PC-9 (cell line): ENCODE measurements around the gene DEFB124. TPM values are rescaled to one million over a fixed set of nuclear protein-coding genes. Genes with fewer than 3 reads are reported as not detected.

Experiments
- BruUV-seq: library from RNA; stranded (reverse); fragments of 400-500 nt; replicated peaks from 2 replicates; lab custom pipeline; 2021; lab: Mats Ljungman, UMichigan
- CTCF ChIA-PET: fragments of 300-600 bp; sonication (Branson Sonifier 250); formaldehyde crosslinking; loops from one replicate; lab custom pipeline; 2022; ENCODE audit warnings: antibody characterized with exemption; lab: Charles Lee
- POLR2A ChIA-PET: fragments of 300-600 bp; sonication (Branson Sonifier 250); formaldehyde crosslinking; loops from one replicate; lab custom pipeline; 2022; ENCODE audit warnings: antibody characterized with exemption; ENCODE audit not compliant: unreplicated experiment; lab: Charles Lee
- DNase-seq, 2 experiments: peaks; one replicate each; pipeline versions ENCODE4 v3.0.0 to v3.0.0-alpha.2; 2015 to 2022; ENCODE audit warnings: mixed read lengths in 1 of 2
- H2AFZ ChIP-seq: fragments of 200-600 bp; sonication (generic); 2 replicates; pipeline ENCODE4 v1.8.1; 2017; ENCODE audit warnings: antibody characterized with exemption
- H3F3A ChIP-seq: fragments of 200-600 bp; sonication (generic); 2 replicates; pipeline ENCODE4 v1.8.1; 2017; ENCODE audit warnings: antibody characterized with exemption, mild to moderate bottlenecking, low read depth; ENCODE audit not compliant: insufficient read depth
- H3K27ac ChIP-seq: fragments of 200-600 bp; sonication (generic); 2 replicates; pipeline ENCODE4 v1.6.1; 2016; ENCODE audit warnings: mixed run types
- H3K27me3 ChIP-seq: fragments of 200-600 bp; sonication (generic); 2 replicates; pipeline ENCODE4 v1.6.1; 2016; ENCODE audit warnings: low read depth, mixed run types; ENCODE audit not compliant: insufficient read depth
- H3K36me3 ChIP-seq: fragments of 200-600 bp; sonication (generic); 2 replicates; pipeline ENCODE4 v1.6.1; 2016; ENCODE audit warnings: low read depth, mixed run types
- H3K4me1 ChIP-seq: fragments of 200-600 bp; sonication (generic); replicated peaks from 2 replicates; pipeline ENCODE4 v1.6.1; 2016; ENCODE audit warnings: mixed run types; ENCODE audit not compliant: insufficient read depth
- H3K4me2 ChIP-seq: fragments of 200-600 bp; sonication (generic); 2 replicates; pipeline ENCODE4 v1.6.1; 2017; ENCODE audit warnings: mixed run types
- H3K4me3 ChIP-seq: fragments of 200-600 bp; sonication (generic); 2 replicates; pipeline ENCODE4 v1.6.1; 2016; ENCODE audit warnings: mixed run types
- H3K79me2 ChIP-seq: fragments of 200-600 bp; sonication (generic); 2 replicates; pipeline ENCODE4 v1.6.1; 2017; ENCODE audit warnings: low read depth, mixed run types
- H3K9me2 ChIP-seq: fragments of 200-600 bp; sonication (generic); 2 replicates; pipeline ENCODE4 v1.8.1; 2017; ENCODE audit warnings: mild to moderate bottlenecking; ENCODE audit not compliant: insufficient read depth
- H3K9me3 ChIP-seq: fragments of 200-600 bp; sonication (generic); 2 replicates; pipeline ENCODE4 v1.8.1; 2016; ENCODE audit warnings: low read depth; ENCODE audit not compliant: insufficient read depth
- H4K20me1 ChIP-seq: fragments of 200-600 bp; sonication (generic); 2 replicates; pipeline ENCODE4 v1.8.1; 2017; ENCODE audit not compliant: insufficient read depth
- EZH2 ChIP-seq: fragments of 200-600 bp; sonication (generic); IDR thresholded peaks from 2 replicates; pipeline ENCODE4 v1.8.0; 2017; ENCODE audit warnings: antibody characterized with exemption, low read depth
- intact Hi-C: fragments of 100-400 bp; cut with micrococcal nuclease; formaldehyde crosslinking; loops from one replicate; pipeline ENCODE4 v1.10.0; 2022; ENCODE audit not compliant: unreplicated experiment
- total RNA-seq: library from RNA; stranded (reverse); gene quantifications from 2 replicates; pipeline ENCODE4 v1.2.3, GENCODE V29; 2021
- TF ChIP-seq, protein P1 (sequence below): fragments of 200-600 bp; sonication (generic); conservative IDR thresholded peaks from 2 replicates; pipeline ENCODE4 v1.6.1; 2017; ENCODE audit warnings: mixed run types, antibody characterized with exemption, mild to moderate bottlenecking, moderate library complexity

The DEFB124 gene
- total RNA-seq, 1 experiment from 2014 or later = not detected

GRCh38 chr20:31494131-31494530 lies 19.2 kb upstream of the DEFB124 start:
- no TSS peak for BruUV-seq

GRCh38 chr20:31490752-31491151 lies 15.8 kb upstream of the DEFB124 start:
- Histone ChIP-seq H4K20me1 (no peaks in the 10 kb centered on the region), H3F3A (no peaks in the 10 kb centered on the region), H3K9me2 (no peaks in the 10 kb centered on the region), H3K27me3 (no peaks in the 10 kb centered on the region), H3K79me2 (no peaks in the 10 kb centered on the region), H3K4me2 (no peak overlapping the region), H3K4me3 (no peak overlapping the region), H3K4me1 (no peaks in the 10 kb centered on the region), H3K9me3 (no peaks in the 10 kb centered on the region), H2AFZ (no peak overlapping the region), H3K36me3 (no peaks in the 10 kb centered on the region), H3K27ac (no peak overlapping the region)
- intact Hi-C loops = no loop called here
- POLR2A ChIA-PET = interaction anchor here (0.6 kb wide), 1 partner anchor 846 kb away, joined by 4 read pairs; no protein-coding TSS in a partner anchor
- BruUV-seq = no TSS peak
- no peak for DNase-seq
- CTCF ChIA-PET = no interaction called here
- no peak for TF ChIP-seq EZH2
- TF ChIP-seq, protein P1, sequence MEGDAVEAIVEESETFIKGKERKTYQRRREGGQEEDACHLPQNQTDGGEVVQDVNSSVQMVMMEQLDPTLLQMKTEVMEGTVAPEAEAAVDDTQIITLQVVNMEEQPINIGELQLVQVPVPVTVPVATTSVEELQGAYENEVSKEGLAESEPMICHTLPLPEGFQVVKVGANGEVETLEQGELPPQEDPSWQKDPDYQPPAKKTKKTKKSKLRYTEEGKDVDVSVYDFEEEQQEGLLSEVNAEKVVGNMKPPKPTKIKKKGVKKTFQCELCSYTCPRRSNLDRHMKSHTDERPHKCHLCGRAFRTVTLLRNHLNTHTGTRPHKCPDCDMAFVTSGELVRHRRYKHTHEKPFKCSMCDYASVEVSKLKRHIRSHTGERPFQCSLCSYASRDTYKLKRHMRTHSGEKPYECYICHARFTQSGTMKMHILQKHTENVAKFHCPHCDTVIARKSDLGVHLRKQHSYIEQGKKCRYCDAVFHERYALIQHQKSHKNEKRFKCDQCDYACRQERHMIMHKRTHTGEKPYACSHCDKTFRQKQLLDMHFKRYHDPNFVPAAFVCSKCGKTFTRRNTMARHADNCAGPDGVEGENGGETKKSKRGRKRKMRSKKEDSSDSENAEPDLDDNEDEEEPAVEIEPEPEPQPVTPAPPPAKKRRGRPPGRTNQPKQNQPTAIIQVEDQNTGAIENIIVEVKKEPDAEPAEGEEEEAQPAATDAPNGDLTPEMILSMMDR = no peak

More at GRCh38 chr20:31494131-31494530, 19.2 kb upstream of the DEFB124 start:
- DNase-seq = peak; percentile 45 to 62
- Histone ChIP-seq H3K4me2 (no peak overlapping the region), H3K9me2 (no peaks in the 10 kb centered on the region), H3K9me3 (no peaks in the 10 kb centered on the region), H4K20me1 (no peaks in the 10 kb centered on the region), H2AFZ (no peak overlapping the region), H3K27ac (no peak overlapping the region), H3K27me3 (no peaks in the 10 kb centered on the region), H3K36me3 (no peaks in the 10 kb centered on the region), H3K4me1 (no peaks in the 10 kb centered on the region), H3F3A (no peaks in the 10 kb centered on the region), H3K79me2 (no peaks in the 10 kb centered on the region), H3K4me3 (no peak overlapping the region)
- no peak for TF ChIP-seq EZH2
- TF ChIP-seq, protein P1 = peak; percentile 74
- intact Hi-C loops = no loop called here
- ChIA-PET CTCF (no interaction called here), POLR2A (no interaction called here)

DNA sequence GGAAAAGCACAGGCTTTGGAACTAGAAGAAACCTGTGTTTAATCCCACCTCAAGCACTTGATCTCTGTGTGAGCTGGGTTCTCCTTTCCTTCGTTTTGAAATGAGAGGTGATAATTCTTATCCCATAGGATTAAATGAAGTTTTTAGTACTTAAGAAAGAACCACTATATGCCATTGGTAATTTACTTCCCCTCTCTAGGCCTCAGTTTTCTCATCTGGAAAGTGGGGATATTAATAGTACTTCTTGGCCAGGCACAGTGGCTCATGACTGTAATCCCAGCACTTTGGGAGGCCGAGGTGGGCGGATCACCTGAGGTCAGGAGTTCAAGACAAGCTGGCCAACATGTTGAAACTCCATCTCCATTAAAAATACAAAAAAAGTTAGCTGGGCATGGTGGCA lies 14.2 kb upstream of the DEFB124 start:
- intact Hi-C loops = no loop called here
- Histone ChIP-seq H3K79me2 (no peaks in the 10 kb centered on the region), H3F3A (no peaks in the 10 kb centered on the region), H2AFZ (no peak overlapping the region), H3K4me1 (no peaks in the 10 kb centered on the region), H3K36me3 (no peaks in the 10 kb centered on the region), H3K4me3 (no peak overlapping the region), H3K9me3 (no peaks in the 10 kb centered on the region), H3K4me2 (no peak overlapping the region), H3K27ac (no peak overlapping the region), H3K9me2 (no peaks in the 10 kb centered on the region), H4K20me1 (no peaks in the 10 kb centered on the region), H3K27me3 (no peaks in the 10 kb centered on the region)
- no TSS peak for BruUV-seq
- no peak for DNase-seq
- ChIA-PET POLR2A (no interaction called here), CTCF (no interaction called here)
- no peak for TF ChIP-seq EZH2
- TF ChIP-seq, protein P1 = no peak
